Measurements from ENCODE around the gene RBM26.
A peak's percentile ranks its signal among the peaks of the same experiment; 100 is the strongest.
"Not testable (repeated sequence)": the region's sequence is repeated elsewhere in the genome, so short reads cannot be mapped to it uniquely, and the experiment has no call there.

RBM26 gene

GRCh38 chr13:79384022-79384610 lies 21.9 kb downstream of the RBM26 start:
- DNase-seq (ENCODE audit: low spot score), result no peak

- DNase-seq (ENCODE audit: low spot score), result no peak
These were observed 23.3 kb downstream of the RBM26 start for GRCh38 chr13:79382545-79383275.

- no peak for DNase-seq (ENCODE audit: low spot score)
These were observed 25.1 kb downstream of the RBM26 start for GRCh38 chr13:79380997-79381396.

- DNase-seq (ENCODE audit: low spot score), result no peak
These were observed 26.8 kb downstream of the RBM26 start for GRCh38 chr13:79379274-79379673.

GRCh38 chr13:79376843-79377242 lies 29.2 kb downstream of the RBM26 start:
- no peak for DNase-seq (ENCODE audit: low spot score)

- DNase-seq (ENCODE audit: low spot score), result no peak
These were observed 31.5 kb downstream of the RBM26 start for GRCh38 chr13:79374578-79374977.

GRCh38 chr13:79373916-79374315 lies 32.1 kb downstream of the RBM26 start:
- no peak for DNase-seq (ENCODE audit: low spot score)

- DNase-seq (ENCODE audit: low spot score), result no peak
These were observed 36.8 kb downstream of the RBM26 start for GRCh38 chr13:79369226-79369625.

GRCh38 chr13:79365981-79366380 lies 40.1 kb downstream of the RBM26 start:
- no peak for DNase-seq (ENCODE audit: low spot score)

- no peak for DNase-seq (ENCODE audit: low spot score)
These were observed 44.8 kb downstream of the RBM26 start for GRCh38 chr13:79361299-79361698.

GRCh38 chr13:79360095-79360494 lies 46.0 kb downstream of the RBM26 start:
- DNase-seq (ENCODE audit: low spot score), result no peak

- no peak for DNase-seq (ENCODE audit: low spot score)
These were observed 47.0 kb downstream of the RBM26 start for GRCh38 chr13:79359064-79359463.

GRCh38 chr13:79354285-79354684 lies 51.8 kb downstream of the RBM26 start:
- DNase-seq (ENCODE audit: low spot score), result no peak

- DNase-seq (ENCODE audit: low spot score), result peak; percentile 70
These were observed 52.4 kb downstream of the RBM26 start for GRCh38 chr13:79353693-79354092.

GRCh38 chr13:79352107-79352506 lies 53.9 kb downstream of the RBM26 start:
- no peak for DNase-seq (ENCODE audit: low spot score)

GRCh38 chr13:79349608-79350007 lies 56.4 kb downstream of the RBM26 start:
- DNase-seq (ENCODE audit: low spot score), result not testable (repeated sequence)

- DNase-seq (ENCODE audit: low spot score), result no peak
These were observed 57.0 kb downstream of the RBM26 start for GRCh38 chr13:79349011-79349410.

- no peak for DNase-seq (ENCODE audit: low spot score)
These were observed 59.6 kb downstream of the RBM26 start for GRCh38 chr13:79346300-79346914.

- DNase-seq (ENCODE audit: low spot score), result no peak
These were observed 64.9 kb downstream of the RBM26 start for GRCh38 chr13:79341202-79341601.

GRCh38 chr13:79340490-79340889 lies 65.6 kb downstream of the RBM26 start:
- DNase-seq (ENCODE audit: low spot score), result no peak

- no peak for DNase-seq (ENCODE audit: low spot score)
These were observed 67.7 kb downstream of the RBM26 start for GRCh38 chr13:79338343-79338742.

GRCh38 chr13:79336966-79337365 lies 69.1 kb downstream of the RBM26 start:
- no peak for DNase-seq (ENCODE audit: low spot score)

- no peak for DNase-seq (ENCODE audit: low spot score)
These were observed 77.5 kb downstream of the RBM26 start for GRCh38 chr13:79328510-79328909.

- no peak for DNase-seq (ENCODE audit: low spot score)
These were observed 85.6 kb downstream of the RBM26 start for GRCh38 chr13:79320433-79320832.

All from kidney capillary endothelial cell (primary cell).